GM21723 (cell line): Measurements from ENCODE around the gene TMBIM4.
"Not testable (repeated sequence)": the region's sequence is repeated elsewhere in the genome, so short reads cannot be mapped to it uniquely, and the experiment has no call there.

Source experiments
- ATAC-seq: cut with Tn5 transposase; IDR thresholded peaks from one replicate; pipeline ENCODE4 v1.9.1; 2021; ENCODE audit warnings: mild to moderate bottlenecking, moderate library complexity; ENCODE audit not compliant: unreplicated experiment

TMBIM4 gene

GRCh38 chr12:66169221-66170170 is at the start of gene TMBIM4:
Gene TMBIM4, minus strand, starts transcription at chr12:66169996. Its CDS starts 45 bp downstream, at chr12:66169951.
- ATAC-seq, result peak; percentile 90

GRCh38 chr12:66217342-66217917 is 47.6 kb upstream of the TMBIM4 start:
- no peak for ATAC-seq

DNA sequence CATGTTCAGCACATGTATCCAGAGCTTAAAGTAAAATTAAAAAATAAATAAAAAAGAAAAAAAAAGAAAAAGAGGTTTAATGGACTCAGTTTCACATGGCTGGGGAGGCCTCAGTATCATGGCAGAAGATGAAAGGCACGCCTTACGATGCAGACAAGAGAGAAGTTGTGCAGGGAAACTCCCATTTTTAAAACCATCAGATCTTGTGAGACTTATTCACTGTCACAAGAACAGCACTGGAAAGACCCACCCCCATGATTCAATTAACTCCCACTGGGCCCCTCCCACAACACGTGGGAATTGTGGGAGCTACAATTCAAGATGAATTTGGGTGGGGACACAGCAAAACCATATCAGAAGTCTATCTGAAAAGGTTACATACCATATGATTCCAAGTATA is 43.2 kb upstream of the TMBIM4 start:
- ATAC-seq, result not testable (repeated sequence)

DNA sequence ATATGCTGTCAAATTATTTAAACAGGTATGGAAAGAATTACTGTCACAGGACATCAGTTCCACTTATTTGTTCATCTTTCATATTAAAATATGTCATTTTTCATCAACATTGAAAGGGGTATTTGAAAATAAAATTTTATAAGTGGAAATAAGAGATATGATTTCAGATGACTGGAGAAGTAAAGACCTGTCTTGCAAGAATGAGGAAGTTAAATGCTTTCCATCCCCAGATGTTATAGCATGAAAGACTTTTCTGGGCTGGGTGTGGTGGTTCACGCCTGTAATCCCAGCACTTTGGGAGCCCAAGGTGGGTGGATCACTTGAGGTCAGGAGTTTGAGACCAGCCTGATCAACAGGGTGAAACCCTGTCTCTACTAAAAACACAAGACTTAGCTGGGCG is 41.8 kb upstream of the TMBIM4 start:
- not testable (repeated sequence) for ATAC-seq

DNA sequence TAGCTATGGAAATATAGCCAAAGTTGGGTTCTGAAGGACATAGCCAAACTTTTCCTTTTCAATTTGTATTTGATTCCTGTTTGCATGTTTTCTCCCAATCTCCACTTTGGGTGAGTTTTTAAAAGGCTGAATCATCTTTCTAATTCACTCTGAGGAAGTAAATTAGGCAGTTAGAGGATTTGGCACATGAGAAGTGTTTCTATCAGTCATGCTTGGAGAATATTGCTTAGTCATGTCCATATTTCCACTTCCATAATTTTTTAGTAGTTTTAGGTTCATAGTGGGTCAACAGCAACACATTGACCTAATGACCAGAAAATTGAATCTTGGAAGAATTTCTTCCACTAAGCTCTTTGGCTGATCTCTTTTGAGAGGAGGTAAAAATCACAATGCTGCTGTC is 41.0 kb upstream of the TMBIM4 start:
- ATAC-seq, result no peak

GRCh38 chr12:66206141-66206540 is 36.3 kb upstream of the TMBIM4 start:
- no peak for ATAC-seq

DNA sequence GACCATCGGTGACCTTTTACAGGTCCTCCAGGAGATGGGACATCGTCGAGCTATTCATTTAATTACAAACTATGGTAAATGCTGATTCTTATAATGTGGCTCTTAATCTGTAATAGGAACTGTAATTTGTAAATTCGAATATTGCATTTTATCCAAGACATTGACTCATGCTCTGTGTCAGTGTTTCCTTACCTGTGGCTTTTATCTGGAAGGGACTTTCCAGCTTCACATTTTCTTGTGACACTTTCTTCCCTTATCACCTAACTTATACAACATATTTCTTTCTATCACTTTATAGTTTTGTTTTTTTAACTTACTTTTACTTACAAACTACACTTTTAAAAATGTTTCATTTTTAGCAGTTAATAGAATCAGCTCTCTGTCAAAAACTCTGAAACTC is 34.0 kb upstream of the TMBIM4 start:
- ATAC-seq, result no peak

DNA sequence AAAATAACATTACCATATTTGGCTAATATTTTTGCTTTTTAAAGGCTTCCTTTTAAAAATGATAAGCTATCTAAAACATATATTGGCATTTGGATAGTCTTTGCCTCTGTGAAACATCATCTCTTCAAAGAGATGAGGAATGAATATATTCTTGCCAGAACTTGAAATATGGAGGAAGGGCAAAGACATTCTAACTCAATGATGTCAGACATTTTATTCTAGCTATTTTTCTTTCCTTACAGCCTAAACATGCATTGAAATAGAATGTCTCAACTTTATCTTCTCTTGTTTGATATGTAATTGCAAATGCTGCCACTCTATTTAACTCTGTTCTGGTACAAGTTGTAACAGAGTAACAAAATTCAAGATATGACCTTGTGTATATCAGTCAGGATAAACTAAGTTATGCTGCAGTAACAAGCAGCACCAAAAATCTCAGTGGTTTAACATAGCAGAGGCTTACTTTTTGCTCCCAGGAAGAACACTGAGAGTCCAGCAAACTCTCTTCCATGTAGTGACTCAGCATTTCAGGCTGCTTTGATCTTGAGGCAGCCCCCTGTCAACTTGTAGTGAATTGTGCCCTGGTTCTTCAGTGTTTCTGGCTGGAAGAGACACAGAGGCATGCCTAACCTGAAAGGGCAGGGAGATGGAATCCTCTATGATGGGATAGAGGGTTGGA is 30.2 kb upstream of the TMBIM4 start:
- no peak for ATAC-seq

GRCh38 chr12:66199141-66199540 is 29.3 kb upstream of the TMBIM4 start:
- ATAC-seq, result no peak

GRCh38 chr12:66197495-66197921 is 27.7 kb upstream of the TMBIM4 start:
- ATAC-seq, result no peak

- peak; percentile 95 for ATAC-seq
Observed at GRCh38 chr12:66196806-66197205, 27.0 kb upstream of the TMBIM4 start.

DNA sequence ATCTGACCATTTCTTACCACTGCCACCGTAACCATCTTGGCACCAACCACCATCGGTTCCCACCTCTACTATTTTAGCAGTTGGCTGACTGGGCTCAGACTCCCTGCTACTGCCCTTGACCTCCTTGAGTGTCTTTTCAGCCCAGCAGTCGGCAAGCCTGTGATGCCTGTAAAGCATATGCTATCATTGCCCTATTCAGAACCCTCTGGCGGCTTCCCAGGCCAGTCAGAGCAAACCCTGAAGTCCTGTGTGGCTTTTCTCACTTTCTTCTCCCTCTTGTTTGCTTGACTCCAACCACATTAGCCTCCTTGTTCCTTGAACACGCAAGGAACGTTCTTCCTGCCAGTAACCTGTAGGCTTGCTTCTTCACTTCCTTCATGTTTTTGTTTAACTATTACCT is 25.4 kb upstream of the TMBIM4 start:
- no peak for ATAC-seq

GRCh38 chr12:66194122-66194521 is 24.3 kb upstream of the TMBIM4 start:
- no peak for ATAC-seq

- ATAC-seq, result no peak
Observed at GRCh38 chr12:66191547-66192126, 21.8 kb upstream of the TMBIM4 start.

- no peak for ATAC-seq
Observed at GRCh38 chr12:66190519-66191370, 20.9 kb upstream of the TMBIM4 start.

DNA sequence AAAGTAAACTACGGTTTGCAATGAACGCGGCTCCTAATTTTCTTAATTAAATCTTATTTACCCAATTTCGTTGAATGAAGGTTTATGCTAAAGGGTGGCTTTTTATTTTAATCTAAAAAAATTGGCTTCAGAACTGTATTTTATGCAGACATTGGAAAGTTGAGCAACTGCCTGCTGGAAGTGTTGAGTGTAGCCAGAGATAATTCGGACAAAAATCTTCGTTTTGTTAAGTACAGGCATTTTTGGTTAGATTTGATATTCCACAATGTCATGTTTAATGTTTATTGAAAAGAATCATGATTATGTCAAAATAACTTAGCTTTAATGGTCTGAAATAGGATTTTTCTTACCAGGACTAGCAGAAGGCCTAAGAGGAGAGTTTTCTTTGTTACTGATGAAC is 20.1 kb upstream of the TMBIM4 start:
- ATAC-seq, result no peak

GRCh38 chr12:66189486-66189843 is 19.7 kb upstream of the TMBIM4 start:
- ATAC-seq, result no peak

GRCh38 chr12:66188584-66189485 is 19.0 kb upstream of the TMBIM4 start, which contains the start of gene IRAK3:
Gene IRAK3, plus strand, starts transcription at chr12:66189214. Its CDS starts 86 bp downstream, at chr12:66189300.
- ATAC-seq, result peak; percentile 60

DNA sequence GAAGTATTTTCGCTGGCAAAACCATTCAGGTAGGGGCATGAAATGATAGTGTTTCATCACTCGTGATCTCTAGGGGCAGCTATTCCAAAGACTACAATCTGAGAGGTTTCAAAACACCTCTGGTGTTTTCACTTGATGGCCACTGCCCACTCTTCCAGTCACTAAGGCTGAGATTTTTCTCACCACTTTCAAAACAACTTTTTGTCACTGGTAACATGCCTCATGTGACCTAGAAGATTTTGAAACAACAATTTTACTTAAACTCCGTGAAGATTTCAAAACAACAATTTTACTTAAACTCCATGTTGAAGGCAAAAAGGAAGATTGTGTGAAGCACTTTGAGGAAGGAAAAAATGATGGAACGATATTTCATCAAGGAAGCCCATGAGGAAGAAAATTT is 18.0 kb upstream of the TMBIM4 start:
- no peak for ATAC-seq
